Mammary epithelial cell (primary cell): ENCODE measurements around the gene OLAH.

Experiments used
- CTCF ChIP-seq, 2 donors: IDR thresholded peaks in 1 of 2; conservative IDR thresholded peaks in 1 of 2; 2 replicates each; pipeline ENCODE4 v1.5.1; 2011 to 2012; ENCODE audit warnings: inconsistent platforms in 2 of 2, low read length in 2 of 2, mild to moderate bottlenecking in 2 of 2, control low read depth in 1 of 2, low read depth in 1 of 2; ENCODE audit not compliant: insufficient read depth in 1 of 2; ENCODE audit errors: extremely low read depth in 1 of 2
- EZH2 ChIP-seq: IDR thresholded peaks from 2 replicates; pipeline ENCODE4 v1.6.1; 2012; ENCODE audit warnings: low read length, inconsistent platforms, borderline replicate concordance

DNA sequence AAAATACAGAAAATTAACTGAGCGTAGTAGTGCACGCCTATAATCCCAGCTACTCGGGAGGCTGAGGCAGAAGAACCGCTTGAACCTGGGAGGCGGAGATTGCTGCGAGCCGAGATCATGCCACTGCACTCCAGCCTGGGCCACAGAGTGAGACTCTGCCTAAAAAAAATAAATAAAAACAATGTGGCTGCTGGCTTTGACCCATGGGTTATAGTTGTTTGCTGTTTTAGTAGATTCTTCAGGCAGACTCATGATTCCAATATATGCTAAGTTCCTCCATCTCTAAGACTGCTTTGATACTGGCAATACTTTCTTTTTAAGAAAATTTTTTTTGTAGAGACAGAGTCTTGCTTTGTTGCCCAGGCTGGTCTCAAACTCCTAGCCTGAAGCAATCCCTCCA, 8.4 kb downstream of the OLAH start:
- no peak for TF ChIP-seq EZH2
- TF ChIP-seq CTCF (conservative IDR thresholded peaks at IDR 0.05 in 1 of 2, IDR thresholded peaks at IDR 0.05 in 1 of 2; ENCODE audit: extremely low read depth in 1 of 2, insufficient read depth in 1 of 2, low read depth in 1 of 2, low read length in 2 of 2) = no peak
